Activated naive CD8-positive, alpha-beta T cell (primary cell): ENCODE data around the gene SAP30.

ENCODE experiments used
- H3K27ac Mint-ChIP-seq: one replicate; pipeline ENCODE4 v1.8.0; 2021; ENCODE audit warnings: mixed read lengths
- H3K27me3 Mint-ChIP-seq: one replicate; pipeline ENCODE4 v1.8.0; 2021; ENCODE audit warnings: mixed read lengths
- H3K36me3 Mint-ChIP-seq: one replicate; pipeline ENCODE4 v1.8.0; 2021; ENCODE audit warnings: mixed read lengths
- H3K4me1 Mint-ChIP-seq: one replicate; pipeline ENCODE4 v1.8.0; 2021; ENCODE audit warnings: low read depth, mixed read lengths
- H3K4me3 Mint-ChIP-seq: one replicate; pipeline ENCODE4 v1.8.0; 2021; ENCODE audit warnings: mild to moderate bottlenecking, mixed read lengths
- H3K9me3 Mint-ChIP-seq: one replicate; pipeline ENCODE4 v1.8.0; 2021; ENCODE audit warnings: low read depth, mixed read lengths

SAP30 gene

GRCh38 chr4:173386751-173387150 is 16.0 kb downstream of the SAP30 start:
- Mint-ChIP-seq H3K27ac (no peak overlapping the region), H3K9me3 (no peaks in the 10 kb centered on the region), H3K4me1 (no peaks in the 10 kb centered on the region), H3K36me3 (peaks cover 2% of the 10 kb centered on the region), H3K27me3 (peaks cover 13% of the 10 kb centered on the region), H3K4me3 (no peak overlapping the region)

GRCh38 chr4:173391701-173392100 is 20.9 kb downstream of the SAP30 start:
- Mint-ChIP-seq H3K4me1 (no peaks in the 10 kb centered on the region), H3K36me3 (no peaks in the 10 kb centered on the region), H3K9me3 (no peaks in the 10 kb centered on the region), H3K4me3 (no peak overlapping the region), H3K27ac (no peak overlapping the region), H3K27me3 (peaks cover 9% of the 10 kb centered on the region)

DNA sequence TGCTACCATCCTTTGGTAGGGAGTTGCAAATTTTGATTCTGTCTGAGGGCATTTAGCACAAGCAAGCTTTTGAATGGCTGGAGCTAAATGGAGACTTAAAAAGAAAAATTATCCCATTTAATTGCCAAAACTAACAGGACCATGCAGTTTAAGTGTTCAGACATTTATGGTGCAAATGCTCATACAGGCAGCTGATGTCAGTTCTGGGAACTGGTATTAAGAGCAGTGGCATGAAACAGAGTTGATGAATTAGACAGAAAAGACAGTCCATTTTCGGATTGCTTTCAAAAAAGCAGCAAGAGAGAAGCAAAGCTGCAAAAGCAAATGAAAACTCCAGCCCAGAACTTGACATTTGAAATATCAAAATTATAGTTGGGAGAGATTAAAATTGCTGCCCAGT is 26.9 kb downstream of the SAP30 start:
- peaks cover 8% of the 10 kb centered on the region for H3K27me3 Mint-ChIP-seq
- no peaks in the 10 kb centered on the region for H3K36me3 Mint-ChIP-seq
- no peak overlapping the region for H3K27ac Mint-ChIP-seq
- no peak overlapping the region for H3K4me3 Mint-ChIP-seq
- no peaks in the 10 kb centered on the region for H3K9me3 Mint-ChIP-seq
- H3K4me1 Mint-ChIP-seq, result no peaks in the 10 kb centered on the region

DNA sequence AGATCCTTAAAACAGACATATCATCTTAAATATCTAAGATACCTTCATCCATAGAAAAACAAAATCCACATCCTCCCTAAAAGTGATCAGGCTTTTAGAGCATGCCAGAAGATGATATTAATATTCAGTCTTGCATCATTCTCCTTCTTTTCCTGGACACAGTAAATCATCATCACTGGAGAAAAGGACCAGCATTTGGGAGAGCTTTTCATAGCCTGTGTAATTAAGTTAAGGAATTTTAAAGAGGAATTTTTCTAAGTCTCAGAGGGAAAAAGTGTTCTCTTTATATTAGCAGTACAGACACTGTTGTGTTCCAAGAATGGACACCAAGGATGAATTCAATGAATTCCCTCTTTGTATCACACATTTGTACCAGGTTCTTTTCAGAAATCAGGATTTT is 27.5 kb downstream of the SAP30 start:
- Mint-ChIP-seq H3K27me3 (peaks cover 7% of the 10 kb centered on the region), H3K9me3 (no peaks in the 10 kb centered on the region), H3K27ac (no peak overlapping the region), H3K36me3 (no peaks in the 10 kb centered on the region), H3K4me1 (no peaks in the 10 kb centered on the region), H3K4me3 (no peak overlapping the region)

DNA sequence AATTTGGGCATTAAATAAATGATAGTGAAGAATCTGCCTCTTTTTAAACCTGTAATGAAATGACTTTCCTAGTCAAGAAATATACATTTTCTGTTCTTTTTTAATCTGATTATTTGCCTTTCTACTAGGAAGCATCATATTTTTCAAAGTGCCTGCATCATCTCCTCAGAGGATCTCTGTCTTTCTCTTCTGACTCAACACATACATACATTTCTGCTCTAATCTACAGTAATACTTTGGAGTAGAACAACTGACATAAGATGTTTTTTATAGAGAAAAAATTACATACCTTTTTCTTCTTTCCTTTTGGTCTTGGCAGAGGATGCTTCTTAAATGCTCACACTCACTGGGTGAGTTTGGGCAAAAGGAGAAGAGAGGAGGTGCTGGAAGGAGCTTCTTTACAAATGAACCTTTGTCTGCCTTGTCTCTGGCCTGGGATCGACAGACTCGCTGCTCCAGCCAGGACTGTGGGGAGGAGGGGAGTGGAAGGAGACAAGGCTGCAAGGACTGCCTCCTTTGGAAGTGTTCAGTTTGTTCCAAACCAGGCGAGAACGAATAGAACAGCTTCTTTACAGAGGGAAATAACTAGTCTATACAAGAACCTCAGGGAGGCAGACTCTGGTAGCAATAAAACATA is 28.1 kb downstream of the SAP30 start, which contains the start of gene SCRG1:
SCRG1 (minus strand) TSS at position 338 of the 637 bp plus-strand sequence. CDS start 7,702 bp downstream, outside the sequence.
- Mint-ChIP-seq H3K4me3 (no peak within 1 kb of the TSS), H3K27me3 (peaks cover 7% of the 10 kb centered on the region), H3K4me1 (no peaks in the 10 kb centered on the region), H3K9me3 (no peaks in the 10 kb centered on the region), H3K27ac (no peak within 1 kb of the TSS), H3K36me3 (no peaks in the 10 kb centered on the region)

- no peaks in the 10 kb centered on the region for H3K4me1 Mint-ChIP-seq
- H3K27ac Mint-ChIP-seq, result no peak overlapping the region
- H3K36me3 Mint-ChIP-seq, result no peaks in the 10 kb centered on the region
- no peaks in the 10 kb centered on the region for H3K9me3 Mint-ChIP-seq
- H3K27me3 Mint-ChIP-seq, result peaks cover 4% of the 10 kb centered on the region
- no peak overlapping the region for H3K4me3 Mint-ChIP-seq
Observed at GRCh38 chr4:173401063-173401462, 30.3 kb downstream of the SAP30 start.

- Mint-ChIP-seq H3K27ac (no peak overlapping the region), H3K36me3 (no peaks in the 10 kb centered on the region), H3K4me3 (no peak overlapping the region), H3K27me3 (peaks cover 2% of the 10 kb centered on the region), H3K4me1 (no peaks in the 10 kb centered on the region), H3K9me3 (no peaks in the 10 kb centered on the region)
Observed at GRCh38 chr4:173403051-173403450, 32.3 kb downstream of the SAP30 start.

GRCh38 chr4:173404296-173404865 is 33.6 kb downstream of the SAP30 start:
- Mint-ChIP-seq H3K27ac (no peak overlapping the region), H3K9me3 (no peaks in the 10 kb centered on the region), H3K27me3 (peaks cover 2% of the 10 kb centered on the region), H3K4me1 (no peaks in the 10 kb centered on the region), H3K4me3 (no peak overlapping the region), H3K36me3 (no peaks in the 10 kb centered on the region)

GRCh38 chr4:173405840-173406606 is 35.3 kb downstream of the SAP30 start:
- peaks cover 2% of the 10 kb centered on the region for H3K27me3 Mint-ChIP-seq
- no peak overlapping the region for H3K4me3 Mint-ChIP-seq
- H3K27ac Mint-ChIP-seq, result no peak overlapping the region
- H3K9me3 Mint-ChIP-seq, result no peaks in the 10 kb centered on the region
- H3K4me1 Mint-ChIP-seq, result no peaks in the 10 kb centered on the region
- no peaks in the 10 kb centered on the region for H3K36me3 Mint-ChIP-seq

DNA sequence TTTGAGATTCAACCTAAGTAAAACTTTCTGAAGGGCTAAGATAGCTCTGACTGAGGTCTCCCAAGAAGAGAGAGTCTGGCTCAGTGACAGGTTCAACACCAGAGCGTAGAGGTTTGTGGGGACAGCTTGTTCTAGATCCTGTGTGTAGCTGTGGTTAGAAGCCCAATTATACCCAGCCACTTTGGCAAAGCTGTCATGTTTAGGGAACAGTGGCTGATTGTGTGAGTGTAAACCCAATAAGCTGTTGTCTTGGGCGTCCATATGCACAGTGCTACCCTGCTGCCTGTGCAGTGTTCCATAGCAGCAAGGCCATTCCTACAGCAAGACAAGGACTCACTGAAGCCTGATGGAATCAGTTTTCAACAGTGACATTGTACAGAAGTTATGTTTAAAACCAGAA is 39.3 kb downstream of the SAP30 start:
- H3K27ac Mint-ChIP-seq, result no peak overlapping the region
- no peak overlapping the region for H3K4me3 Mint-ChIP-seq

DNA sequence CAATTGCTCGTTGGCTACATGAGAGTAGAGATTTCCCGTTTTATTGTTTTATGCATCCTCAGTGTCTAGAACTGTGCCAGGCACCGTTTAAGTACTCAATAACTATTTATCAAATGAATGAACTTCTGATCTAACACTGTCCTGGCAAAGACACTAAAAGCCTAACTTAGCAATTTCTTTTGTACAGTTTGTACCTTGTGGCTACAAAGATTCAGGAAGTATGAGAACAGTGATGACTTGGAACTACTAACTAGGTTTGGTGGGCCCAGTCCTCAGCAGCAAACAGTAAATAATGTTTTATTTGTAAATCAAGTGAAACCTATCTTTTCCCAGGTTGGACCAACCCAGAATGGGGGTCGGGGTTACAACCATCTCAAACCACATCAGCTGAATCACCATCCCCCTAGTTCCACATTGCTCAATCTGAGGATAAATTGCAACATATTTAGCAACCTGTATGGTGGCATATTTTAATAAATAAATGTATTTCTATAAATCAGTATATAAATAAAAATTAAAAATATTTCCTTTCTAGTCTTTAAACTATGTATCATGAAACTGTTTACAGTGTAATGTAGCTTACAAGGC is 40.4 kb downstream of the SAP30 start:
- peaks cover 2% of the 10 kb centered on the region for H3K27me3 Mint-ChIP-seq
- H3K4me1 Mint-ChIP-seq, result no peaks in the 10 kb centered on the region
- no peak overlapping the region for H3K4me3 Mint-ChIP-seq
- no peaks in the 10 kb centered on the region for H3K9me3 Mint-ChIP-seq
- H3K36me3 Mint-ChIP-seq, result no peaks in the 10 kb centered on the region
- H3K27ac Mint-ChIP-seq, result no peak overlapping the region

More for the DNA sequence above, 39.3 kb downstream of the SAP30 start:
- Mint-ChIP-seq H3K27me3 (peaks cover 2% of the 10 kb centered on the region), H3K36me3 (no peaks in the 10 kb centered on the region), H3K4me1 (no peaks in the 10 kb centered on the region), H3K9me3 (no peaks in the 10 kb centered on the region)

DNA sequence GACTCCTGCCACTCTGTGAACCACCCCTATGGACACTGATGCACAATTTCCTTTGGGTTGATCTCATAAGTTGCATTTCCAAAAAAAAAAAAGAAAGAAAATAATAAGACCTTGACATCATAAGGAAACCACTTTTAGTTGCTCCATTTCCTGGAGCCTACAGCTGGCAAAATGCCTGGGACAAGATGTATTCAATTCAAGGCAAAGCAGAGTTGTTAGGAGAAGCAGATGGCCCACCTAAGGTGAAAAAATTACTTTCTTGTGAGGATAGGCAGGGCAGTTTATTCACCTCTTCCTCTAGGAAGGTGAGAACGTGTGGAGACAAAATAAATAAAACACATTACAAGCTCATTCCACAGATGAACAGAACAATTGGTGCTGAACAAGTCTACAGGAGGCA is 42.3 kb downstream of the SAP30 start:
- Mint-ChIP-seq H3K27me3 (peaks cover 2% of the 10 kb centered on the region), H3K36me3 (no peaks in the 10 kb centered on the region), H3K4me3 (no peak overlapping the region), H3K9me3 (no peaks in the 10 kb centered on the region), H3K27ac (no peak overlapping the region), H3K4me1 (no peaks in the 10 kb centered on the region)

DNA sequence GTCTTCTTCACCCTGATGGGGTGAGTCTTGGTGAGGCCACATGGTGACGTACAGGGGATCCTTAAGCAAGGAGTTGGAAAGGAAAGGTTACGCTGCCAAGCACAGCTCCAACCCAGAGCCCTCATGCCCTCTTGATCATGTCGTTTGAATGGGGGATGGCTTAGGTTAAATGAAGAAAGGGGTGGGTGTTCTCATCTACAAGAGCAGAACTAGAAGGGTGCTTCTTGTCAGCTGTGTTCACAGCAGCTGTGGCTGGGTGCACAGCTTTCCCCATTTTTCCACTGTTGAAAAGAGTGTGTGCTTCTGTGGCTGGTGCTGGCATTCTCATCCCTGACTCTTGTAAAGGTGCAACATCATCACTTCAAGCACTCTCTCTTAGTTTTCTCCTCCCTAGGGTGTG is 43.7 kb downstream of the SAP30 start:
- no peak overlapping the region for H3K27ac Mint-ChIP-seq
- no peaks in the 10 kb centered on the region for H3K4me1 Mint-ChIP-seq
- no peak overlapping the region for H3K4me3 Mint-ChIP-seq
- no peaks in the 10 kb centered on the region for H3K36me3 Mint-ChIP-seq
- H3K27me3 Mint-ChIP-seq, result no peaks in the 10 kb centered on the region
- no peaks in the 10 kb centered on the region for H3K9me3 Mint-ChIP-seq

DNA sequence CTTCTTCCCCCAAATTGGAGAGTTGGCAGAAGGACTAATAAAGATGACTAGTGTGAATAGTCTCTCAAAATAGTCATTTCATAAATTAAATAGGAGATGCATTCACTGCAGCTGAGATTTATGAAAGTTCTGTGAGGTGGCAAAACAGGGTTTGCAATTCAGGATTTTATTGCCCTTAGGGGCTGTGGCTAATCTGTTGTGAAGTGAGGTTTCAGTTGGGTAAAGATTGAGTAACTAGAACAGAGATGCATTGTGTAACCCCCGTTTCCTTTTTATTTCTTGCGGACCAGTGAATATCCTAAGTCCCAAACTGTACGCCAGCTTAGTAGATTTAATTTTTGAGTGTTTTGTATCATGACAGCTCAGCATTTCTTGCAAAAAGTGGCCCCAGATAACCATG is 44.3 kb downstream of the SAP30 start:
- Mint-ChIP-seq H3K27me3 (no peaks in the 10 kb centered on the region), H3K4me1 (no peaks in the 10 kb centered on the region), H3K4me3 (no peak overlapping the region), H3K27ac (no peak overlapping the region), H3K36me3 (no peaks in the 10 kb centered on the region), H3K9me3 (no peaks in the 10 kb centered on the region)
